ES-I3 (cell line): ENCODE results near the gene ZBTB46.
"Not testable (repeated sequence)": the region's sequence is repeated elsewhere in the genome, so short reads cannot be mapped to it uniquely, and the experiment has no call there.

Experiments used
- H3K36me3 ChIP-seq: 2 replicates; pipeline ENCODE4 v1.6.1; 2013; ENCODE audit warnings: mild to moderate bottlenecking, low read length, control low read depth, moderate library complexity; ENCODE audit not compliant: insufficient read depth
- H3K4me1 ChIP-seq: 2 replicates; pipeline ENCODE4 v1.6.1; 2013; ENCODE audit warnings: mild to moderate bottlenecking, control low read depth, low read length; ENCODE audit not compliant: insufficient read depth
- H3K9ac ChIP-seq: 2 replicates; pipeline ENCODE4 v1.6.1; 2013; ENCODE audit warnings: low read depth, mild to moderate bottlenecking, low read length, moderate library complexity
- H3K9me3 ChIP-seq: 2 replicates; pipeline ENCODE4 v1.6.1; 2013; ENCODE audit warnings: mild to moderate bottlenecking, low read length, moderate library complexity; ENCODE audit not compliant: control insufficient read depth, insufficient read depth

Gene ZBTB46

DNA sequence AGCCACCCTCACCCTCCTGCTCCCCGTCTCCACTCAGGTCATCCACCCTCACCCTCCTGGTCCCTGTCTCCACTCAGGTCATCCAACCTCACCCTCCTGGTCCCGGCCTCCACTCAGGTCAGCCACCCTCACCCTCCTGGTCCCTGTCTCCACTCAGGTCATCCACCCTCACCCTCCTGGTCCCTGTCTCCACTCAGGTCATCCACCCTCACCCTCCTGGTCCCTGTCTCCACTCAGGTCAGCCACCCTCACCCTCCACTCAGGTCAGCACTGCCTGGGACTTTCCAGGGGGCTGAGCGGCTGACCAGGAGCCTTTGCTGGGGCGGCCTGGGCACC is 22.6 kb upstream of the ZBTB46 start:
- not testable (repeated sequence) for H3K9ac ChIP-seq, H3K36me3 ChIP-seq, H3K9me3 ChIP-seq
- H3K4me1 ChIP-seq: peaks cover 16% of the 10 kb centered on the region; the same call in 1 of the 2 replicates

DNA sequence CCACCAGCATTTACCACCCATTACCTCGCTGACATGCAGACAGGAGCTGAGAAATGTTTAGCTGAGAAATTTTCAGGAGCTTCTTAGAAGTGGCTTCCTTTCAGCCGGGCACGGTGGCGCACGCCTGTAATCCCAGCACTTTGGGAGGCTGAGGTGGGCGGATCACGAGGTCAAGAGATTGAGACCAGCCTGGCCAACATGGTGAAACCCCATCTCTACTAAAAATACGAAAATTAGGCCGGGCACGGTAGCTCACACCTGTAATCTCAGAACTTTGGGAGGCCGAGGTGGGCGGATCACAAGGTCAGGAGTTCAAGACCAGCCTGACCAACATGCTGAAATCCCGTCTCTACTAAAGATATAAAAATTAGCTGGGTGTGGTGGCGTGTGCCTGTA is 20.5 kb upstream of the ZBTB46 start:
- H3K9ac ChIP-seq, H3K36me3 ChIP-seq, H3K9me3 ChIP-seq: not testable (repeated sequence)
- H3K4me1 ChIP-seq: peaks cover 30% of the 10 kb centered on the region

DNA sequence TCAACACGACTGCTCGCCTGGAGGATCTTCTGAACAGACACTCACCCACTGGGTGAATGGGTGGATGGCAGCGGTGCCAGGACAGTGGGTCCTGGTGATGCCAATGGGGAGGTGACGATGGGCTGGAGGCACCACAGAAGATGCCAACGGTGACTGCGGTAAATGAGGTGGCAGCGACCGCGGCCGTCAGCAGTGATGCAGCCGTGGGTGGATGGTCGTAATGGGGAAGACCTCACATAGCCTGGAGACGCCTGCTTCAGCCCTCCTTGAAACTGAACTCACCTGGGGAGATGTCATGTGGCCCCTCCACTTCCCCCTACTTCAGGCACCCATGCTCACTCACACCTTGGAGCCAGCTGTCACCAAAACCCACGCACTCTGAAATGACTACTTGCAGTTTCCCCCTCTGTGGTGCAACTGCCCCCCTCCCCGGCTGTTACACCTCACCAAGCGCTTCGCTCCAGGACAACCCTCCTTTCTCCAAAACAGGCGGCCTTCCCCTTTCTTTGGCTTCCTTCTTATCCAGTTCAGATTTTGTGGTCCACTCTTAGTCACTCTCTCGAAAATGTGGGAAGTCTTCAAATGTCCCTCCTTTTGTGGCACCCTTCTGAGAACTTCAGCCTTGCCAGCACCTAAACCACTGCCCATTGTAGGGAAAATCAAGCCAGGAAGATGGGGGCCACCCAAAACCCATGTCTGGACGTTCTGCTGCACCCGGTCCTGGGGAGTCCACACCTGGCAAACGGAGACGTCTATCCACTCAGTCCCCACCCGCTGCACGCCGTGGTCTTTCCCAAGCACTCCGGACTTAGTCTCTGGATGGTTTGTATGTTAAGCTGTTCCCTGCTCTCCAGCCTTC is 19.9 kb upstream of the ZBTB46 start:
- H3K36me3 ChIP-seq: no peaks in the 10 kb centered on the region
- peaks cover 30% of the 10 kb centered on the region for H3K4me1 ChIP-seq
- H3K9me3 ChIP-seq: no peaks in the 10 kb centered on the region
- H3K9ac ChIP-seq: no peak overlapping the region

DNA sequence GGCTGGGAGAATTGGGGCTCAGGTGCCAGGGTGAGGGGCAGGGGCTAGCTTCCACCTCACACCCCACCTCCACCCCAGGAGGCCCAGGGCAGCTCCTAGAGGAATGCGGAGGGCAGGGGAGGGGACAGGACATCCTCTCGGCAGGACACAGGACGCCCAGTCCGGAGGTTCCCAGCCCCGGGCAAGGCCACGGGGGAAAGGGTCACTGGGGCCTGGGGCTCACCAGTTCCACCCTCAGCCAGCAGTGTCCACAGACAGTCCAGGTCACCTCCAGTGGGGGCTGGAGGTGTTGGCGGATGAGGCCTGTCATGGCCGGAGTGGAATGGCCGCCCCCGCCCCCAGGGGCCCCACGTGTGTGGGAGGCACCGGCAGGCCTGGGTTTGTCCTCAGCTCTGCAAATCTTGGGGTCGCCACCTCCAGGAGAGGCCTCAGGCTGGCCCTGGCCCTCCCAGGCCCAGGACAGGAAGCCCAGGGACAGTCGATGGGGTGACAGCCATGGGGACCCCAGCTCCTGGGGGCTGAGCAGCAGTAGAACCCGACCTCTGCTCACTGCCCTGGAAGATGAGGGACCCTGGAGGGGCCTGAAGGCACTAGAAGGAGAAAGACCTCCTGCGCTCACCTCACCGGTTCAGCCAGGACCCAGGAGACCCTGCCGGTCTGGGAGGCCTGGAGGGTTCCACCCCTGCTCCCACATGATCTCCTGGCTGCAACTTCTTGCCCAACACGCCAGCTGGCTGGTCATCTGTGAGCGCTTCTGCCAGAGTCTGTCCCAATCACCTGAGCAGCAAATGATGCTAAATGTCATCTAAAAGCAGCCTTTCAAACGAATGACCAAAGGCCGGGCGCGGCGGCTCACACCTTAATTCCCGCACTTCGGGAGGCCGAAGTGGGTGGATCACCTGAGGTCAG is 17.2 kb upstream of the ZBTB46 start:
- Histone ChIP-seq H3K4me1 (peaks cover 18% of the 10 kb centered on the region), H3K9me3 (no peaks in the 10 kb centered on the region), H3K36me3 (no peaks in the 10 kb centered on the region), H3K9ac (peak overlapping the region; percentile 28)

DNA sequence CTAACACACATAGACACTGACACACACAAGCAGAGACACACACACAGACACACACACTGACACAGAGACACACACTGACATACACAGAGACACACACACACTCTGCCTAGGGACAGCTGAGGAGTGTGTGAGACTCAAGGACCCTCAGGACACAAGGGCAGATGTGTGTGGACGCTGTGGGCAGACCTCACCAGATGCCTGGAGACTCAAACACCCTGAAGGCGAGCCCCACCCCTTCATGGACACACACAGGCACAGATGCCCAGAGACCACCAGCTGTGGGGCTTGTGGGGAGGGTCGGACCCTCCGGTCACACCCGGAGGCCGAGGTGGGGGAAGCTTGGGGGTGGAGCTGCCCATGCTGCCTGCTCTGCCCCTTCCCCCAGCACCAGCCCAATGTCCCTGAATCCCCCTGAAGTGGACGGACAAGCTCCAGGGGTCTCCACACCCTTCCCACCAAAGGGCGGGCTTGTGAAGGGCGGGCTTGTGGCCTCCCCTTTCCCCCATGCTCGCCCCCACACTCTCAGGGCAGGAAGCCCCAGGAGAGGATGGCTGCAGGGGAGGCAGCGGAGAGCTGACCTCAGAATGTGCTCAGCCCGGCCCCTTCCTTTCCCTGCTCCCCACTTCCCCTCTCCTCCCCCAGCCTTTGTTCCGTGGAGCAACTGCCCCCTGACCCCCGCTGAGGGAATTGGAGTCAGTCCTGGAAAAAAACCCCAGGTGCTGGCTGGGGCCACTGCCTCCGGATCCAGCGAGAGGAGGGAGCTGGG is 16.4 kb upstream of the ZBTB46 start:
- Histone ChIP-seq H3K9me3 (no peaks in the 10 kb centered on the region), H3K9ac (peak overlapping the region; percentile 28)

DNA sequence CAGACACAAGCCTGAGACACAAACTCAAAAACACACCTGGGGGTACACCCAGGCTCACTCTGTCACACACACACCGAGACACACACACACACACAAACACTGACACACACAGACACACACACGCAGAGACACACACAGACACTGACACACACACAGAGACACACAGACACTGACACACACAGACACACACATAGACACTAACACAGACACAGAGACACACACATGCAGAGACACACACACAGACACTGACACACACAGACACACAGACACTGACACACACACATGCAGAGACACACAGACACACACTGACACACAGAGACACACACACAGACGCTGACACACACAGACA is 15.8 kb upstream of the ZBTB46 start:
- Histone ChIP-seq H3K36me3 (no peaks in the 10 kb centered on the region), H3K9me3 (no peaks in the 10 kb centered on the region), H3K9ac (peak overlapping the region; percentile 67), H3K4me1 (peaks cover 18% of the 10 kb centered on the region)

More for the DNA sequence above, 16.4 kb upstream of the ZBTB46 start:
- no peaks in the 10 kb centered on the region for H3K36me3 ChIP-seq
- H3K4me1 ChIP-seq: peaks cover 18% of the 10 kb centered on the region

DNA sequence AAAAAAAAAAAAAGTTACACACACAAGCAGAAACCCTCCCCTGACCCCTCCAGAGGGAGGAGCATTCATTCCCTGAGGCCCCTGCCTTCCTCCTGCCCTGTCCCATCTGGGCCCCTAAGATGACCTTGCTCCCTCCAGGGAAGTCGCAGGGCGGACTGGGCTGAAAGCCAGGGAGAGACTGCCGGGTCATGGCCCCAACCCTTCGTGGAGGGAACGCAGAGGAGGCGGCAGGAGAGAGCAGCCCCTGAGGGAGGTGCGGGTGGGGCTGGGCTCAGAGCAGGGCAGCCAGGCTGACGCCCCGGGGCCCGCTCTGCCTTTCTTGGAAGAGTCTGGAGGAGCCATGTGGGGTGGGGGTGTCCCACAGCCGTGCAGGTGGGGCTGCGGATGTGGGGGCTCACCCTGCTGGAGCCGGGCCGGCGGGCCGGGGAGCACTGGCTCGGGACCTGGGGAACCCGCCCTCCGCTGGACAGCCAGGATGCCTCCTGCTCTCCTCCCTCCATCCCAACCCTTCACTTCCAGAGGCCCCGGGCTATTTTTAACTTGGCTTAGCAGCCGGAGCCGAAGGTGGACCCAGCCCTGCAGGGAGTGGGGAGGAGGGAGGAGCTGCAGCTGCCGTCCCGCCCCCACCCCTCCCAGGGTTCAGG is 15.2 kb upstream of the ZBTB46 start:
- Histone ChIP-seq H3K36me3 (no peaks in the 10 kb centered on the region), H3K9ac (peak overlapping the region; percentile 67), H3K9me3 (no peaks in the 10 kb centered on the region), H3K4me1 (peaks cover 18% of the 10 kb centered on the region)

DNA sequence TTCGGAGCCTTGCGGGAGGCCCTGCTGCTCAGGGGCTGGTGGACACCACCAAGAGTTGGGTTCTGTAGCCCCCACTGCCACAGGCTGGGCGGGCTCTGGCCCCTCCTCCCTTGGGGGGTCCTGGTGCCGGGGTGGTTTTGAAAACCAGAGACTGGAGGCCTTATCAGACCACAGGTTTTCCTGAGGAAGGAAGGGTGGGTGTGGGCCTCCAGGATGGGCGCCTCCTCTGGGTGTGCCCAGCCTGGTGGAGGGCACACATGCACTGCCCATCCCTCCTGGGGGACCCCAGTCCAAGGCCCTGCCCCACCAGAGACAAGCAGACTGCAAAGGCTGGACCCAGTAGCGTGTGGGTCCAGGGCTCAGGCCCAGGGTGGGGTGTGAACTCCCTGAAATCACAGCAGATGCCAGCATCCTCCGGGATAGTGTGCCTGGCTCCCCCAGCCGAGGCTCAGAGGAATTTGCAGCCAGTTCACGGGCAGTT is 13.5 kb upstream of the ZBTB46 start:
- no peaks in the 10 kb centered on the region for H3K36me3 ChIP-seq
- H3K4me1 ChIP-seq: peaks cover 18% of the 10 kb centered on the region
- H3K9ac ChIP-seq: no peak overlapping the region
- H3K9me3 ChIP-seq: no peaks in the 10 kb centered on the region

DNA sequence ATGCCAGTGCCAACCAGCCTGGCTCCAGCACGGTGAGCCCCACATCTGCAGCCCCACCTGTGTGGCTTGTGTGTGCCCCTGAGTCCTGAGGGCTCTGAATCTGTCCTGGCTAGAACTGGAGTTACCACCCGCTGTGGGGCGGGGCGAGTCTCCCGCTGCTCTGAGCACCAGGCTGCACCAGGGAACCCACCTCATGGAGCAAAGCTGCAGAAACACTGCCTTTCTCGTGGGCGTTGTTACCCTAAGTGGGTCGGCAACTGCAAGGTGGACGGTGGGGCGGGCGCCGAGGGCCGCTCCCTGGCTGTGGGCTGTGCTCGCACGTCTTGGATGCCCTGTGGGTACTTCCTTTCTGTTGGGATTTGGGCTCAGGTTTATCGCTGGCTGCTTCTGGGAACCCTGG is 12.7 kb upstream of the ZBTB46 start:
- Histone ChIP-seq H3K4me1 (peaks cover 18% of the 10 kb centered on the region), H3K9ac (no peak overlapping the region), H3K9me3 (no peaks in the 10 kb centered on the region), H3K36me3 (no peaks in the 10 kb centered on the region)

DNA sequence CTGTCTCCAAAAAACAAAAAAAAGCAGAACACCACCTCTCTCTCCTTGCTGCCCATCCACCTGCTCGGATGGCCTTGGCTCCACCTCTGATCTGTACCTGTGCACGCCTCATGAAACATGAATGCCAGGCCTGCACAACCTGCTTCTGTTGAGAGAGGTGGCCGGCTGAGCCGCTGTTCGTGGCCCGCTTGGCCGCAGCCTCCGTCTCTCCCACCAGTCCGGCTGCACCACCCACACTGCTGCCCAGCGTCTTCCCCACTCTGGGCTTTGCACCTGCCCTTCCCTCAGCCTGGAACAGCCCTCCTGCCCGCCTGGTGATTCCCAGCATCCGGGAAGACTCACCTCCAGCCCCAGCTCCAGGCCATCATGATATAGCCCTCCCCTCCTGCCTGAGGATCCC is 12.2 kb upstream of the ZBTB46 start:
- no peaks in the 10 kb centered on the region for H3K36me3 ChIP-seq
- H3K4me1 ChIP-seq: peaks cover 14% of the 10 kb centered on the region
- no peaks in the 10 kb centered on the region for H3K9me3 ChIP-seq
- no peak overlapping the region for H3K9ac ChIP-seq

DNA sequence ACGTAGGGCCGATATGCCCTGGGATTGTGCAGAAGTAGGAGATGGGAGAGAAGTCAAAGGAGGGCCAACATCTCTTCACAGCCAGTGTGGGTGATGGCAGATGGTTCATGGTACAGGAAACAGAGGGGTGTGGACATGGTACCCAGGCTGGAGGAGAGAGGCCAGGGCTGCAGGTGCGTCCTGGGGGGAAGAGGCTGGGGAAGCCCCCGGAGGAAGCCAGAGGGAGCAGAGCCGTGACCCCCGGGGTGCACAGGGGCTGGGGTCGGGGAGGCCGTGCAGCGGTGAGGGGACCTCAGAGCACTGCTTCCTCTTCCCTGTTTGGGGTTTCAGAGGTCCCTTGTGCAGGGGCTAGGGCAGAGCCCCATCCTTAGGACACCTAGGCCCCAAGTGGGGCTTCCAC is 11.2 kb upstream of the ZBTB46 start:
- H3K9ac ChIP-seq: no peak overlapping the region

DNA sequence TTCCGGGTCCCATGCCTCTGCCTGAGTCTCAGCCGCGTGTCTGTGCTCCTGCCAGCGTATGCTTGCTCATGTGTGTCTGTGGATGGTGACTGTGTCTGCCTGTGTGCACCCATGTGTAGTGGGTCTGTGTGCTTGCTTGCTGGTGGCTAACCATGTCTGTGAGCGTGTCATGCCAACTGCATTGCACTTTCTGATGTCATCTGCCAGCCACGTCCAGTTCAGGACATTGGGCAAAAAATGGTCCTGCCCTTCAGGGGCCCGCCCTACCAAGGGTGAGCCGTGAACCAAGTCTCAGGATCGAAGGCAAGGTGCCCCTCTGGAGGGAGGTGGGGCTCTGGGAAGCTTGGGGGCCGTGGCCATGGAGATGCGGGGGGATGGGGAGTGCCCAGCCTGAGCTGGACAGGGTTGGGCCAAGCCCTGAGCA is 9.4 kb upstream of the ZBTB46 start:
- no peak overlapping the region for H3K9ac ChIP-seq
- peaks cover 3% of the 10 kb centered on the region; the same call in 1 of the 2 replicates for H3K4me1 ChIP-seq
- no peaks in the 10 kb centered on the region for H3K9me3 ChIP-seq
- H3K36me3 ChIP-seq: no peaks in the 10 kb centered on the region

More for the DNA sequence above, 11.2 kb upstream of the ZBTB46 start:
- H3K36me3 ChIP-seq: no peaks in the 10 kb centered on the region
- peaks cover 7% of the 10 kb centered on the region for H3K4me1 ChIP-seq
- no peaks in the 10 kb centered on the region for H3K9me3 ChIP-seq

DNA sequence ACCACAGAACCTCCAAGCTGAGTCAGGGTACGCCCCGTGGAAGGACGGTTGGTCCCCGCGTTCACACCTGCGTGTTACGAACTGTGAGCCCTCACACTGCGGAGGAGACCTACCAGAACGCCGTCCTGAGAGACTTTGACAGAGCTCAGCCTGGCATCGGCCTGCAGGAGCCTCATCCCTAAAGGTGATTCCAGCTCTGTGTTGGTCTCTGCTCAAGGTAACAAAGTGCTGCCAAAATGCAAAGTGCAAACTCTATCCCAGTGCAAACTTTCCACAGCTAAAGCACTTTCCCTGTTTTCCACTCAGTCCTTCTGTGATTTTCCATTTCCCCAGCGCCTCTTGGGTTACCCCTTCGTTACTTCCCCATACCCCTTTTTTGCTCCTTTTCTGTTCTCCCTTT is 8.6 kb upstream of the ZBTB46 start:
- H3K4me1 ChIP-seq: peaks cover 6% of the 10 kb centered on the region; the same call in 1 of the 2 replicates
- no peak overlapping the region for H3K9ac ChIP-seq

DNA sequence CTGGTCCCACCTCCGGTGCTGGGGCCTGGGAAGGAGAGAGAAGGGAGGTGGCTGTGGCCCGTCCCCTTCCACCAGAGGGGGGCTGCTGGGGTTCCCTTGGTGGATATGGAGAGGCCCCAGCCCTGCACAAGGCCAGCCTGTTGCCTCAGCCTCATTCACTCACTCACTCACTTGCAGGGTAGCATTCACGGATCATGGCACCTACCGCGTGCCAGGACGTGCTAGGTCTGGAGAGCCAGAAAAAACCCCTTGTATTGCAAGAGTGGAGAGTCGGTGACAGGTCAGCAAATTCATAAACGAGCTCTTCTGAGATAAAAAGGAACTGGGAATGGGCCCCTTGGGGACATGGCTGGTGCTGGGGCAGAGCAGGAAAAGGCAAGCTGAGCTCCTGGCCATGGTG is 6.4 kb upstream of the ZBTB46 start:
- Histone ChIP-seq H3K4me1 (peaks cover 16% of the 10 kb centered on the region; the same call in 1 of the 2 replicates), H3K9ac (no peak overlapping the region), H3K9me3 (no peaks in the 10 kb centered on the region), H3K36me3 (no peaks in the 10 kb centered on the region)

More for the DNA sequence above, 8.6 kb upstream of the ZBTB46 start:
- Histone ChIP-seq H3K9me3 (no peaks in the 10 kb centered on the region), H3K36me3 (no peaks in the 10 kb centered on the region)
